NCI-H1105 (cell line): ENCODE measurements around the gene ANKRD12.

ENCODE experiments used
- DNase-seq: peaks from one replicate; lab custom pipeline; 2025; lab: John Stamatoyannopoulos, UW

ANKRD12 gene

GRCh38 chr18:9296233-9297006 lies 159.8 kb downstream of the ANKRD12 start:
- DNase-seq: no peak

- no peak for DNase-seq
Measured at GRCh38 chr18:9297007-9297393, 160.4 kb downstream of the ANKRD12 start.

GRCh38 chr18:9304388-9305070 lies 167.9 kb downstream of the ANKRD12 start:
- no peak for DNase-seq

- no peak for DNase-seq
Measured at GRCh38 chr18:9319333-9319732, 182.8 kb downstream of the ANKRD12 start.

GRCh38 chr18:9321017-9321452 lies 184.5 kb downstream of the ANKRD12 start:
- no peak for DNase-seq

GRCh38 chr18:9321736-9322135 lies 185.2 kb downstream of the ANKRD12 start:
- DNase-seq: no peak

GRCh38 chr18:9322744-9323143 lies 186.2 kb downstream of the ANKRD12 start:
- no peak for DNase-seq

GRCh38 chr18:9323750-9324445 lies 187.3 kb downstream of the ANKRD12 start:
- no peak for DNase-seq

- DNase-seq: no peak
Measured at GRCh38 chr18:9325716-9326115, 189.1 kb downstream of the ANKRD12 start.

GRCh38 chr18:9328776-9329175 lies 192.2 kb downstream of the ANKRD12 start:
- no peak for DNase-seq

GRCh38 chr18:9329471-9329870 lies 192.9 kb downstream of the ANKRD12 start:
- DNase-seq: no peak

- DNase-seq: no peak
Measured at GRCh38 chr18:9330419-9330818, 193.8 kb downstream of the ANKRD12 start.

GRCh38 chr18:9333441-9334328 lies 197.1 kb downstream of the ANKRD12 start:
- DNase-seq: no peak

- DNase-seq: peak; percentile 32
Measured at GRCh38 chr18:9334329-9334972, 197.9 kb downstream of the ANKRD12 start, which contains the start of gene TWSG1. TSS of gene TWSG1 (plus strand) at chr18:9334773. CDS start at chr18:9337230, 2,457 bp downstream.

GRCh38 chr18:9334973-9335696 lies 198.6 kb downstream of the ANKRD12 start:
- peak; percentile 10 for DNase-seq
